KMS-11 (cell line): Measurements from ENCODE around the gene SLC25A19.

Experiments
- H2AFZ ChIP-seq: fragments of 200-600 bp; sonication (generic); 2 replicates; pipeline ENCODE4 v1.6.1; 2016; ENCODE audit warnings: antibody characterized with exemption, mixed run types, low read depth
- H3K27ac ChIP-seq: fragments of 200-600 bp; sonication (generic); 2 replicates; pipeline ENCODE4 v1.6.1; 2016; ENCODE audit warnings: mild to moderate bottlenecking, mixed run types
- H3K27me3 ChIP-seq: fragments of 200-600 bp; sonication (generic); 2 replicates; pipeline ENCODE4 v1.6.1; 2017; ENCODE audit warnings: mild to moderate bottlenecking, low read depth, mixed run types, moderate library complexity; ENCODE audit not compliant: insufficient read depth
- H3K36me3 ChIP-seq: fragments of 200-600 bp; sonication (generic); 2 replicates; pipeline ENCODE4 v1.6.1; 2017; ENCODE audit warnings: mild to moderate bottlenecking, mixed run types; ENCODE audit not compliant: insufficient read depth
- H3K4me1 ChIP-seq: fragments of 200-600 bp; sonication (generic); 2 replicates; pipeline ENCODE4 v1.6.1; 2016; ENCODE audit warnings: mild to moderate bottlenecking, low read depth, mixed run types; ENCODE audit not compliant: poor library complexity, severe bottlenecking
- H3K4me2 ChIP-seq: fragments of 200-600 bp; sonication (generic); 2 replicates; pipeline ENCODE4 v1.7.0; 2016; ENCODE audit warnings: mild to moderate bottlenecking, mixed run types
- H3K4me3 ChIP-seq: fragments of 200-600 bp; sonication (generic); IDR thresholded peaks from 2 replicates; pipeline ENCODE4 v1.6.1; 2017; ENCODE audit warnings: low read depth, low read length, mixed read lengths; ENCODE audit not compliant: insufficient read depth
- H3K79me2 ChIP-seq: fragments of 200-600 bp; sonication (generic); 2 replicates; pipeline ENCODE4 v1.6.1; 2016; ENCODE audit warnings: low read depth, mixed run types; ENCODE audit not compliant: insufficient read depth
- H3K9ac ChIP-seq: fragments of 200-600 bp; sonication (generic); 2 replicates; pipeline ENCODE4 v1.6.1; 2016; ENCODE audit warnings: mild to moderate bottlenecking, mixed run types
- H4K20me1 ChIP-seq: fragments of 200-600 bp; sonication (generic); 2 replicates; pipeline ENCODE4 v1.6.1; 2016; ENCODE audit warnings: mild to moderate bottlenecking, mixed run types; ENCODE audit not compliant: insufficient read depth
- TF ChIP-seq, protein P1 (sequence below): fragments of 200-600 bp; sonication (generic); conservative IDR thresholded peaks from 2 replicates; pipeline ENCODE4 v1.6.1; 2017; ENCODE audit warnings: low read depth, mild to moderate bottlenecking, antibody characterized with exemption, low read length, moderate library complexity, mixed read lengths

The SLC25A19 gene

DNA sequence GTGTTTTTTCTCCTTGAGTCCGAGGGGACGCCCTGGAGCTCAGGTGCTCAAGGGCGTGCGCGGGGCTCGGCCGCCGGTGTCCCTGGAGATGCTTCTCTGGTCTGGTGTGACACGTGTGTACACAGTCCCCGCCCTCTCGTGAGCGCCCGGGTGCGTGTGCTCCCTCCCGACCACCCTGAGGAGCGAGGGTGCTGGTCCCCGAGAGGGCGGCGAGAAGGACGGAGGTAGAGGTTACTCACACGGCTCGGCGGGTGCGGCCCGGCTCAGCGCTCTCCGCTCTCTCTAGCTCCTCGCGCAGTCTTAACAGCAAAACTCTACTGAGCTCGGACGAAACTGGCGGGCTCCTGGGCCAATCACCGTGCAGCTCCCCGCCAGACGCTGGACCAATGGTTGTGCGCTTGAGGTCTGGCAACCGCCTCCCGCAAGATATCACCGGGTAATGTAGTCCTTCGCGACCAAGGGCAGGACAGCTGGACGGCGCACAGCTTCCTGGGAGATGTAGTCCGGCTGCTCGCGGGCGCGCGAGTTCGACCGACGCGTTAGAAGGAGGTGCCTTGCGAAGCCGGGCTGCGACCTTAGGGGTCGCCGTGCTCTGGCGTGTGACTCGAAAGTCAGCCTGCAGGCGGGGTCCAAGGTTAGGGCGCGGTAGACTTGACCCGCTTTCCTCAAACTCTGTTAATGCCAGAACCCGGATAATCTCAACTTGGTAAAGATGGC, at the start of gene SLC25A19:
Gene SLC25A19 (minus strand): TSS at position 319 of the 717 bp plus-strand sequence. CDS start 2,669 bp downstream, outside the sequence.
- TF ChIP-seq, protein P1, sequence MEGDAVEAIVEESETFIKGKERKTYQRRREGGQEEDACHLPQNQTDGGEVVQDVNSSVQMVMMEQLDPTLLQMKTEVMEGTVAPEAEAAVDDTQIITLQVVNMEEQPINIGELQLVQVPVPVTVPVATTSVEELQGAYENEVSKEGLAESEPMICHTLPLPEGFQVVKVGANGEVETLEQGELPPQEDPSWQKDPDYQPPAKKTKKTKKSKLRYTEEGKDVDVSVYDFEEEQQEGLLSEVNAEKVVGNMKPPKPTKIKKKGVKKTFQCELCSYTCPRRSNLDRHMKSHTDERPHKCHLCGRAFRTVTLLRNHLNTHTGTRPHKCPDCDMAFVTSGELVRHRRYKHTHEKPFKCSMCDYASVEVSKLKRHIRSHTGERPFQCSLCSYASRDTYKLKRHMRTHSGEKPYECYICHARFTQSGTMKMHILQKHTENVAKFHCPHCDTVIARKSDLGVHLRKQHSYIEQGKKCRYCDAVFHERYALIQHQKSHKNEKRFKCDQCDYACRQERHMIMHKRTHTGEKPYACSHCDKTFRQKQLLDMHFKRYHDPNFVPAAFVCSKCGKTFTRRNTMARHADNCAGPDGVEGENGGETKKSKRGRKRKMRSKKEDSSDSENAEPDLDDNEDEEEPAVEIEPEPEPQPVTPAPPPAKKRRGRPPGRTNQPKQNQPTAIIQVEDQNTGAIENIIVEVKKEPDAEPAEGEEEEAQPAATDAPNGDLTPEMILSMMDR = peak; percentile 51
- Histone ChIP-seq H4K20me1 (no peaks in the 10 kb centered on the region; the same call in 1 of the 2 replicates), H3K27me3 (no peaks in the 10 kb centered on the region), H3K36me3 (peaks cover 10% of the 10 kb centered on the region; the same call in 1 of the 2 replicates), H3K9ac (peak within 1 kb of the TSS; percentile 81), H3K4me2 (peak within 1 kb of the TSS; percentile 92), H3K4me1 (peaks cover 31% of the 10 kb centered on the region), H3K4me3 (no peak within 1 kb of the TSS), H3K27ac (peak within 1 kb of the TSS; percentile 78), H3K79me2 (peaks cover 24% of the 10 kb centered on the region), H2AFZ (peak within 1 kb of the TSS; percentile 94)

DNA sequence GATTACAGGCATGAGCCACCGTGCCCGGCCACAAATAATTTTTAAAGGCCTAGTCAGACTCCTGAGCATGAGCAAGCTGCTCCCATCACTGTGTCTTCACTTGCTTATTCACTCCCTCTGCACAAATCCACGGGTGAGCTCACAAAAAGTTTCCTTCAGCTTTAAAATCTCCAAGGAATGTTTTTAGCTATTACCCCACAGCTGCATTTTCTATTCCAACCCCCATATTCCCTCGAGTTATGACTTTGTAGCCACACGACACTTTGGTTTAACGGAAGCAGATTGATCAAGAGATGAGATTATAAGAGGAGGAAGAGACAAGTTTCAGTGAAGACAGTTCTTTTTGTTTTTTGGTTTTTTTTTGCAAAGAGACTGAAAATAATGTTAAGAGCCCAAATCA, 49.1 kb upstream of the SLC25A19 start:
- Histone ChIP-seq H3K4me2 (no peak overlapping the region), H2AFZ (no peak overlapping the region), H3K27ac (no peak overlapping the region), H4K20me1 (peaks cover 9% of the 10 kb centered on the region; the same call in 1 of the 2 replicates), H3K36me3 (no peaks in the 10 kb centered on the region), H3K79me2 (peaks cover 47% of the 10 kb centered on the region; the same call in 1 of the 2 replicates), H3K4me3 (no peak overlapping the region), H3K4me1 (peaks cover 4% of the 10 kb centered on the region), H3K27me3 (no peaks in the 10 kb centered on the region), H3K9ac (no peak overlapping the region)
- TF ChIP-seq, protein P1 = no peak

DNA sequence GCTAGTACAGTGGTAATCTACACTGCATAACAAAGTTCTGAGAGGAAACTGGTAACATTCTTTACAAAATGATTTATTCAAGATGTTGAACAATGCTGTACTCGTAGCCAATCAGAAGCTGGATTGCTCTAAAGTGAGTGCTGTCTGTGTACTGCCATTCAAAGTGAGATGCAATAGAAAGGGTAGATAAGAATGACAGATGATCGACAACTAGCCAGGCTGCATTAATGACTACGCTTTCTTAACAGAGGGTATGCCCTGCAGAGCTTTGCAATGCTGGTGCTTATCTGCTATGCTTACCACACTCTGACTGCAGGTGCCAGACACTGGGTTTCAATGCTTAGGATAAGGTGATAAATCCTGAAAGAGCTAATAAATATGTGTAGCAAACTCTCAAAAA, 46.1 kb upstream of the SLC25A19 start:
- no peak overlapping the region for H3K27ac ChIP-seq

DNA sequence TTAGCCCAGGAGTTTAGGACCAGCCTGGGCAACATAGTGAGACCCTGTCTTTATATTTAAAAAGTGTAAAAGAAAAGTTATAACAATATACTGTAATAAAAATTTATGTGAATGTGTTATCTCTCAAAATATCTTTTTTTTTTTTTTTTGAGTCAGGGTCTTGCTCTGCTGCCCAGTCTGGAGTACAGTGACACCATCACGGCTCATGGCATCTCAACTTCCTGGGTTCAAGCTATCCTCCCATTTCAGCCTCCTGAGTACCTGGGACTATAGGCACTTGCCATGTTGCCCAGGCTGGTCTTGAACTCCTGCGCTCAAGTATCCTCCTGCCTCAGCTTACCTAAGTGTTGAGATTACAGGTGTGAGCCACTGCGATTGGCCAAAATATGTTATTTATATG, 45.5 kb upstream of the SLC25A19 start:
- H3K4me3 ChIP-seq = no peak overlapping the region
- no peaks in the 10 kb centered on the region for H3K27me3 ChIP-seq
- no peaks in the 10 kb centered on the region for H3K36me3 ChIP-seq
- no peak overlapping the region for H2AFZ ChIP-seq
- H3K9ac ChIP-seq = no peak overlapping the region
- peaks cover 41% of the 10 kb centered on the region; the same call in 1 of the 2 replicates for H3K79me2 ChIP-seq
- no peak overlapping the region for H3K4me2 ChIP-seq
- H3K27ac ChIP-seq = no peak overlapping the region
- TF ChIP-seq, protein P1 = no peak
- H3K4me1 ChIP-seq = peaks cover 4% of the 10 kb centered on the region
- 0 out of 2 replicates have a peak, but pooled peaks cover 4% of the 10 kb centered on the region for H4K20me1 ChIP-seq

More for the DNA sequence above, 46.1 kb upstream of the SLC25A19 start:
- TF ChIP-seq, protein P1 = no peak
- no peak overlapping the region for H3K4me3 ChIP-seq
- H3K4me2 ChIP-seq = no peak overlapping the region
- H4K20me1 ChIP-seq = 0 out of 2 replicates have a peak, but pooled peaks cover 4% of the 10 kb centered on the region
- no peaks in the 10 kb centered on the region for H3K27me3 ChIP-seq
- no peaks in the 10 kb centered on the region for H3K36me3 ChIP-seq
- peaks cover 42% of the 10 kb centered on the region; the same call in 1 of the 2 replicates for H3K79me2 ChIP-seq
- peaks cover 4% of the 10 kb centered on the region for H3K4me1 ChIP-seq
- H2AFZ ChIP-seq = no peak overlapping the region
- no peak overlapping the region for H3K9ac ChIP-seq
